HL-60 (cell line): ENCODE measurements around the gene RASSF8.

Experiments used
- CTCF ChIP-seq: IDR thresholded peaks from one replicate; pipeline ENCODE4 v1.5.1; 2011; ENCODE audit warnings: low read length, control low read depth, inconsistent platforms; ENCODE audit not compliant: insufficient read depth
- GABPA ChIP-seq: IDR thresholded peaks from 2 replicates; pipeline ENCODE4 v1.6.1; 2012; ENCODE audit warnings: low read depth
- POLR2AphosphoS5 ChIP-seq: IDR thresholded peaks from 2 replicates; pipeline ENCODE4 v1.6.1; 2012; ENCODE audit warnings: low read depth

- TF ChIP-seq GABPA, result no peak
- no peak for TF ChIP-seq CTCF
- no peak for TF ChIP-seq POLR2AphosphoS5
These were observed 134.0 kb downstream of the RASSF8 start for GRCh38 chr12:26092346-26093105.
